H9 (cell line): ENCODE data around the gene HECTD3. TPM values are rescaled to one million over a fixed set of nuclear protein-coding genes. Genes with fewer than 3 reads are reported as not detected.

Source experiments
- DNase-seq: peaks from one replicate; pipeline ENCODE4 v3.0.0-alpha.2; 2017
- H2AFZ ChIP-seq: one replicate; pipeline ENCODE4 v1.6.1; 2013; ENCODE audit warnings: mild to moderate bottlenecking, low read length, control low read depth, moderate library complexity
- H2AK5ac ChIP-seq: 2 replicates; pipeline ENCODE4 v1.6.1; 2013; ENCODE audit warnings: low read length, control low read depth, mixed read lengths; ENCODE audit not compliant: insufficient read length
- H2BK120ac ChIP-seq: one replicate; pipeline ENCODE4 v1.6.1; 2013; ENCODE audit warnings: low read depth, mild to moderate bottlenecking, low read length, control low read depth, inconsistent platforms; ENCODE audit not compliant: poor library complexity, severe bottlenecking
- H2BK12ac ChIP-seq: 2 replicates; pipeline ENCODE4 v1.6.1; 2013; ENCODE audit warnings: low read length, control low read depth, mixed read lengths, low read depth; ENCODE audit not compliant: insufficient read length
- H2BK15ac ChIP-seq: 2 replicates; pipeline ENCODE4 v1.6.1; 2013; ENCODE audit warnings: low read depth, low read length, control low read depth
- H2BK20ac ChIP-seq: one replicate; pipeline ENCODE4 v1.6.1; 2013; ENCODE audit warnings: low read depth, mild to moderate bottlenecking, low read length, control low read depth, inconsistent platforms; ENCODE audit not compliant: poor library complexity, severe bottlenecking
- H2BK5ac ChIP-seq: 2 replicates; pipeline ENCODE4 v1.6.1; 2013; ENCODE audit warnings: low read length, control low read depth, mixed read lengths; ENCODE audit not compliant: insufficient read length
- H3K14ac ChIP-seq: 2 replicates; pipeline ENCODE4 v1.6.1; 2013; ENCODE audit warnings: low read length, control low read depth; ENCODE audit not compliant: insufficient read depth
- H3K18ac ChIP-seq: 2 replicates; pipeline ENCODE4 v1.6.1; 2013; ENCODE audit warnings: low read depth, mild to moderate bottlenecking, mixed read lengths, low read length, control low read depth; ENCODE audit not compliant: insufficient read length
- H3K23ac ChIP-seq: 2 replicates; pipeline ENCODE4 v1.6.1; 2013; ENCODE audit warnings: low read length, control low read depth, mixed read lengths, low read depth; ENCODE audit not compliant: insufficient read length
- H3K23me2 ChIP-seq: 2 replicates; pipeline ENCODE4 v1.6.1; 2013; ENCODE audit warnings: low read depth, mild to moderate bottlenecking, mixed read lengths, low read length, control low read depth; ENCODE audit not compliant: insufficient read length, poor library complexity, severe bottlenecking
- H3K27ac ChIP-seq: 2 replicates; pipeline ENCODE4 v1.5.1; 2013; ENCODE audit warnings: low read length, control low read depth, mixed read lengths, low read depth; ENCODE audit not compliant: insufficient read length
- H3K27me3 ChIP-seq: 2 replicates; pipeline ENCODE4 v1.6.1; 2013; ENCODE audit warnings: low read length, control low read depth, inconsistent platforms; ENCODE audit not compliant: insufficient read depth
- H3K4ac ChIP-seq: 2 replicates; pipeline ENCODE4 v1.6.1; 2013; ENCODE audit warnings: low read depth, mild to moderate bottlenecking, control low read depth, inconsistent platforms, low read length, moderate library complexity
- H3K4me1 ChIP-seq: 2 replicates; pipeline ENCODE4 v1.6.1; 2013; ENCODE audit warnings: low read length, control low read depth, inconsistent platforms; ENCODE audit not compliant: insufficient read depth
- H3K4me2 ChIP-seq: 2 replicates; pipeline ENCODE4 v1.6.1; 2013; ENCODE audit warnings: low read length, control low read depth, mixed read lengths; ENCODE audit not compliant: insufficient read length, insufficient read depth
- H3K56ac ChIP-seq: 2 replicates; pipeline ENCODE4 v1.6.1; 2013; ENCODE audit warnings: low read depth, mild to moderate bottlenecking, mixed read lengths, low read length, control low read depth; ENCODE audit not compliant: insufficient read length
- H3K79me1 ChIP-seq: 2 replicates; pipeline ENCODE4 v1.6.1; 2013; ENCODE audit warnings: low read depth, mild to moderate bottlenecking, moderate library complexity, low read length, control low read depth, inconsistent platforms; ENCODE audit not compliant: insufficient read depth, poor library complexity, severe bottlenecking
- H3K79me2 ChIP-seq: 2 replicates; pipeline ENCODE4 v1.6.1; 2013; ENCODE audit warnings: low read length, control low read depth, inconsistent platforms; ENCODE audit not compliant: insufficient read depth
- H3K9ac ChIP-seq: 2 replicates; pipeline ENCODE4 v1.6.1; 2013; ENCODE audit warnings: low read length, control low read depth, mixed read lengths; ENCODE audit not compliant: insufficient read length; ENCODE audit errors: extremely low read depth
- H3K9me3 ChIP-seq: one replicate; pipeline ENCODE4 v1.6.1; 2013; ENCODE audit warnings: low read depth, low read length, inconsistent platforms; ENCODE audit not compliant: control insufficient read depth
- H3T11ph ChIP-seq: one replicate; pipeline ENCODE4 v1.6.1; 2013; ENCODE audit warnings: mild to moderate bottlenecking, low read length, control low read depth, inconsistent platforms
- H4K20me1 ChIP-seq: one replicate; pipeline ENCODE4 v1.6.1; 2013; ENCODE audit not compliant: control insufficient read depth, insufficient read length, insufficient read depth
- H4K5ac ChIP-seq: 2 replicates; pipeline ENCODE4 v1.6.1; 2013; ENCODE audit warnings: low read depth, mild to moderate bottlenecking, mixed read lengths, low read length, control low read depth; ENCODE audit not compliant: insufficient read length
- H4K8ac ChIP-seq: replicated peaks from 2 replicates; pipeline ENCODE4 v1.6.1; 2013; ENCODE audit warnings: low read length, control low read depth, mixed read lengths, low read depth; ENCODE audit not compliant: insufficient read length
- H4K91ac ChIP-seq: 2 replicates; pipeline ENCODE4 v1.6.1; 2013; ENCODE audit warnings: low read depth, mild to moderate bottlenecking, moderate library complexity, mixed read lengths, low read length, control low read depth; ENCODE audit not compliant: insufficient read length
- H3K27ac Mint-ChIP-seq, 3 experiments: 2 replicates in 2 of 3; 3 replicates in 1 of 3; pipeline ENCODE4 v1.8.0; 2020 to 2021; ENCODE audit warnings: mixed read lengths in 3 of 3, mild to moderate bottlenecking in 1 of 3, moderate library complexity in 1 of 3
- H3K27me3 Mint-ChIP-seq: 2 replicates; pipeline ENCODE4 v1.8.0; 2021; ENCODE audit warnings: low read depth, mild to moderate bottlenecking, moderate library complexity, mixed read lengths
- H3K36me3 Mint-ChIP-seq, 3 experiments: 2 replicates in 2 of 3; 3 replicates in 1 of 3; pipeline ENCODE4 v1.8.0; 2020 to 2021; ENCODE audit warnings: low read depth in 3 of 3, mixed read lengths in 3 of 3; ENCODE audit not compliant: insufficient read depth in 1 of 3
- H3K4me1 Mint-ChIP-seq, 2 experiments: 2 replicates each; pipeline ENCODE4 v1.8.0; 2020; ENCODE audit warnings: mixed read lengths in 2 of 2
- H3K4me3 Mint-ChIP-seq, 2 experiments: 2 replicates in 1 of 2; 3 replicates in 1 of 2; pipeline ENCODE4 v1.8.0; 2020 to 2021; ENCODE audit warnings: mild to moderate bottlenecking in 2 of 2, mixed read lengths in 2 of 2, moderate library complexity in 1 of 2
- H3K9me3 Mint-ChIP-seq, 2 experiments: 2 replicates in 1 of 2; 3 replicates in 1 of 2; pipeline ENCODE4 v1.8.0; 2020; ENCODE audit warnings: mild to moderate bottlenecking in 2 of 2, mixed read lengths in 2 of 2, moderate library complexity in 1 of 2
- WGBS: extraction: QIAGEN DNeasy Blood & Tissue Kit; methylation state at CpG from one replicate; pipeline ENCODE4 v1.1.7; 2013; ENCODE audit warnings: missing lambda C conversion rate, low lambda C conversion rate, mixed read lengths; ENCODE audit not compliant: insufficient read length; ENCODE audit errors: extremely low coverage; 5-methylcytosine and 5-hydroxymethylcytosine counted together
- total RNA-seq: library from RNA; stranded (reverse); gene quantifications from 2 replicates; pipeline ENCODE4 v1.2.1, GENCODE V29; 2021
- TF ChIP-seq, protein P1 (sequence below): fragments of 200-600 bp; sonication (generic); conservative IDR thresholded peaks from 3 replicates; pipeline ENCODE4 v1.8.0; 2021; ENCODE audit warnings: antibody characterized with exemption, mild to moderate bottlenecking

Gene HECTD3
- total RNA-seq, 1 experiment from 2014 or later, result 36.0 TPM

DNA sequence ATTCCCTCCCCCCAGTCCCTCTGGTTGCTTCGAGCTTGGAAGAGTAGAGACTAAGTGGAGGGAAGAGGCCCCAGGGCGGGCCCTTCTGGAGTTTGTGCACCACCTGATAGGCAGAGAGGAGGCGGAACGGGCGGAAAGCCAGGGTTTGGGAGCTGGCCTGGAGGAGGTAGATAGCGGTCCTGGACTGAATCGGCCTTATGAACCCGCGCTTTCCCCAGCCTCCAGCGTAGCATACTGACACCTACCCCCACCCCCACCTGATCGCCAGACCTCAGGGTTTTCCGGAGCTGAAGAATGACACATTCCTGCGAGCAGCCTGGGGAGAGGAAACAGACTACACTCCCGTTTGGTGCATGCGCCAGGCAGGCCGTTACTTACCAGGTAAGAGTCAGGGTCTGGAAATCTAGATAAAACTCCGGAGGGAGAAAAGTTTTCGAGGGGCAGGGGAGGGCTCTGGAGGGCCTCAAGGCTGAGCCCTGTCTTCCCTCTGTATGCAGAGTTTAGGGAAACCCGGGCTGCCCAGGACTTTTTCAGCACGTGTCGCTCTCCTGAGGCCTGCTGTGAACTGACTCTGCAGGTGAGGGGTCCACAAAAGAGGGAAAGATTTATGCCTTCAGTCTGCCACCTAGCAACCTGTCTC lies 1.6 kb upstream of the HECTD3 start:
- Histone ChIP-seq H2BK15ac (no peak overlapping the region), H3K18ac (no peak overlapping the region), H3K27ac (no peak overlapping the region), H2BK120ac (no peak overlapping the region), H3K79me1 (no peaks in the 10 kb centered on the region), H3K9ac (peak overlapping the region; percentile 47), H2AK5ac (no peak overlapping the region), H3K23me2 (peaks cover 19% of the 10 kb centered on the region), H2BK20ac (no peak overlapping the region), H3K79me2 (no peaks in the 10 kb centered on the region), H4K5ac (no peak overlapping the region), H3K4me1 (peaks cover 7% of the 10 kb centered on the region), H3K4ac (no peak overlapping the region), H3K56ac (no peak overlapping the region), H4K20me1 (no peaks in the 10 kb centered on the region), H3K9me3 (no peaks in the 10 kb centered on the region), H3K27me3 (no peaks in the 10 kb centered on the region), H2BK12ac (no peak overlapping the region), H4K8ac (no peak overlapping the region), H4K91ac (no peak overlapping the region), H3K23ac (no peak overlapping the region), H3T11ph (no peak overlapping the region), H2BK5ac (no peak overlapping the region), H2AFZ (no peak overlapping the region), H3K4me2 (peak overlapping the region; percentile 77), H3K14ac (no peak overlapping the region; the same call in 1 of the 2 replicates)
- Mint-ChIP-seq H3K4me3 (peak overlapping the region; percentile 65 to 80), H3K27ac (peak overlapping the region in 2 of 3 experiments; percentile 83 to 90; a peak in 5 of 7 replicates), H3K27me3 (no peaks in the 10 kb centered on the region; the same call in 1 of the 2 replicates), H3K9me3 (no peaks in the 10 kb centered on the region), H3K4me1 (peaks cover 26 to 28% of the 10 kb centered on the region in 2 experiments), H3K36me3 (peaks cover 4 to 37% (median 31%) of the 10 kb centered on the region in 3 experiments)
- DNase-seq, result peak; percentile 58
- TF ChIP-seq, protein P1, sequence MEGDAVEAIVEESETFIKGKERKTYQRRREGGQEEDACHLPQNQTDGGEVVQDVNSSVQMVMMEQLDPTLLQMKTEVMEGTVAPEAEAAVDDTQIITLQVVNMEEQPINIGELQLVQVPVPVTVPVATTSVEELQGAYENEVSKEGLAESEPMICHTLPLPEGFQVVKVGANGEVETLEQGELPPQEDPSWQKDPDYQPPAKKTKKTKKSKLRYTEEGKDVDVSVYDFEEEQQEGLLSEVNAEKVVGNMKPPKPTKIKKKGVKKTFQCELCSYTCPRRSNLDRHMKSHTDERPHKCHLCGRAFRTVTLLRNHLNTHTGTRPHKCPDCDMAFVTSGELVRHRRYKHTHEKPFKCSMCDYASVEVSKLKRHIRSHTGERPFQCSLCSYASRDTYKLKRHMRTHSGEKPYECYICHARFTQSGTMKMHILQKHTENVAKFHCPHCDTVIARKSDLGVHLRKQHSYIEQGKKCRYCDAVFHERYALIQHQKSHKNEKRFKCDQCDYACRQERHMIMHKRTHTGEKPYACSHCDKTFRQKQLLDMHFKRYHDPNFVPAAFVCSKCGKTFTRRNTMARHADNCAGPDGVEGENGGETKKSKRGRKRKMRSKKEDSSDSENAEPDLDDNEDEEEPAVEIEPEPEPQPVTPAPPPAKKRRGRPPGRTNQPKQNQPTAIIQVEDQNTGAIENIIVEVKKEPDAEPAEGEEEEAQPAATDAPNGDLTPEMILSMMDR, result no peak
- WGBS, result no CpG with 5 or more reads among the region's 21 CpGs
